OCI-LY7 (cell line): ENCODE results near the gene LRIG3. TPM values are rescaled to one million over a fixed set of nuclear protein-coding genes. Genes with fewer than 3 reads are reported as not detected.

Experiments
- BruUV-seq: library from RNA; stranded (reverse); fragments of 400-500 nt; replicated peaks from 2 replicates; lab custom pipeline; 2021; lab: Mats Ljungman, UMichigan
- CTCF ChIA-PET: fragments of 300-600 bp; sonication (Branson Sonifier 250); formaldehyde crosslinking; loops from one replicate; lab custom pipeline; 2022; ENCODE audit warnings: antibody characterized with exemption; ENCODE audit not compliant: unreplicated experiment; lab: Charles Lee
- POLR2A ChIA-PET: fragments of 300-600 bp; sonication (Branson Sonifier 250); formaldehyde crosslinking; loops from one replicate; lab custom pipeline; 2022; ENCODE audit warnings: antibody characterized with exemption; lab: Charles Lee
- DNase-seq: peaks from one replicate; pipeline ENCODE4 v3.0.0-alpha.2; 2015; ENCODE audit warnings: low spot score
- H2AFZ ChIP-seq: fragments of 200-600 bp; sonication (generic), shearing (Covaris generic); 2 replicates; pipeline ENCODE4 v1.6.1; 2014; ENCODE audit warnings: mild to moderate bottlenecking, antibody characterized with exemption, low read length, moderate library complexity
- H3K27ac ChIP-seq: fragments of 200-600 bp; sonication (generic); 2 replicates; pipeline ENCODE4 v1.5.1; 2014; ENCODE audit warnings: mixed run types, low read depth, mild to moderate bottlenecking, moderate library complexity, low read length, inconsistent platforms; ENCODE audit not compliant: poor library complexity, severe bottlenecking
- H3K36me3 ChIP-seq: fragments of 200-600 bp; sonication (generic); 2 replicates; pipeline ENCODE4 v1.6.1; 2014; ENCODE audit warnings: mild to moderate bottlenecking, antibody characterized with exemption, low read length, moderate library complexity, mixed read lengths; ENCODE audit not compliant: insufficient read depth
- H3K4me1 ChIP-seq: fragments of 200-600 bp; sonication (generic); 2 replicates; pipeline ENCODE4 v1.5.1; 2014; ENCODE audit warnings: mild to moderate bottlenecking, low read length; ENCODE audit not compliant: insufficient read depth, poor library complexity, severe bottlenecking
- H3K4me2 ChIP-seq: fragments of 200-600 bp; sonication (generic); 2 replicates; pipeline ENCODE4 v1.6.1; 2014; ENCODE audit warnings: mild to moderate bottlenecking, low read length
- H3K4me3 ChIP-seq: fragments of 200-600 bp; sonication (generic); 2 replicates; pipeline ENCODE4 v1.5.1; 2014; ENCODE audit warnings: mild to moderate bottlenecking, low read depth, low read length; ENCODE audit not compliant: poor library complexity, severe bottlenecking
- H3K79me2 ChIP-seq: fragments of 200-600 bp; sonication (generic); 2 replicates; pipeline ENCODE4 v1.6.1; 2016; ENCODE audit warnings: low read depth, mild to moderate bottlenecking, low read length, moderate library complexity, mixed read lengths; ENCODE audit not compliant: insufficient read depth
- H3K9me2 ChIP-seq: fragments of 200-600 bp; sonication (generic); 2 replicates; pipeline ENCODE4 v1.6.1; 2016; ENCODE audit warnings: mild to moderate bottlenecking, low read length, mixed read lengths; ENCODE audit not compliant: insufficient read depth
- H3K9me3 ChIP-seq: fragments of 200-600 bp; sonication (generic); 2 replicates; pipeline ENCODE4 v1.6.1; 2014; ENCODE audit warnings: mild to moderate bottlenecking, mixed run types, low read length, mixed read lengths
- H4K20me1 ChIP-seq: fragments of 200-600 bp; sonication (generic); 2 replicates; pipeline ENCODE4 v1.6.1; 2014; ENCODE audit warnings: mild to moderate bottlenecking, antibody characterized with exemption, low read length, moderate library complexity, mixed read lengths; ENCODE audit not compliant: insufficient read depth
- CTCF ChIP-seq: fragments of 200-600 bp; sonication (generic); conservative IDR thresholded peaks from 2 replicates; pipeline ENCODE4 v1.5.1; 2014; ENCODE audit warnings: mild to moderate bottlenecking, antibody characterized with exemption, low read length, moderate library complexity, mixed read lengths
- EZH2phosphoT487 ChIP-seq: fragments of 200-600 bp; sonication (generic); IDR thresholded peaks from 2 replicates; pipeline ENCODE4 v1.6.1; 2018; ENCODE audit warnings: low read depth, borderline replicate concordance, mild to moderate bottlenecking, mixed run types, antibody characterized with exemption, low read length, moderate library complexity, mixed read lengths
- intact Hi-C: fragments of 100-400 bp; cut with micrococcal nuclease; formaldehyde crosslinking; loops from one replicate; pipeline ENCODE4 v1.10.0; 2022; ENCODE audit not compliant: unreplicated experiment
- total RNA-seq, 2 experiments: library from RNA; depleted of rRNA in 1 of 2; stranded (reverse); fragments of >200 nt in 1 of 2; shearing (Covaris generic) in 1 of 2; gene quantifications; 2 replicates each; pipeline ENCODE4 v1.2.3, GENCODE V29; 2014 to 2022

Gene LRIG3
- total RNA-seq, 2 experiments from 2014 or later: not detected

DNA sequence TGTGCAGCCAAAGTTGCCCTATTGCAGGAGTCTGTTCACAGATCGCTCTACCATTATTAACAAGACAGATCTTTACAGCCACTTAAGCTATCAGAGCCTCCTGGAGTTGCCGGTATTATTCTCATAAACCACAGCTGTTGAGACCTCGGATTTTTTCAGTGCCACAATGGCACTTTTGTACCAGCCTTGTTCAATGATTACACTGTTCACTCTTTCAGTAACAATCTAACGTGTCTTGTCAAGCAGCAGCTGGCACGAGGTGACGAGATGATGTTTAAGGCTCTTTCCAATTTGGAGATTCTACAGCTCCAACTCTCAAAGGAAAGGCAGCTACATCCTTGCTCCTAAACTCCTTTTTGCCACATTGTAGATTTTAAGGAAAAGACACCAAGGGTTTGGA lies 30.7 kb downstream of the LRIG3 start:
- intact Hi-C loops: no loop called here
- H3K4me3 ChIP-seq: no peak overlapping the region
- H3K4me2 ChIP-seq: no peak overlapping the region
- TF ChIP-seq CTCF (no peak), EZH2phosphoT487 (no peak)
- H3K36me3 ChIP-seq: no peaks in the 10 kb centered on the region
- CTCF ChIA-PET: no interaction called here
- H4K20me1 ChIP-seq: no peaks in the 10 kb centered on the region
- DNase-seq: no peak
- POLR2A ChIA-PET: interaction anchor here (0.6 to 1.0 kb wide), 3 partner anchors 16 to 410 kb away, joined by 3 read pairs; no protein-coding TSS in a partner anchor
- no TSS peak for BruUV-seq
- H3K79me2 ChIP-seq: no peaks in the 10 kb centered on the region
- H3K9me2 ChIP-seq: no peaks in the 10 kb centered on the region
- H2AFZ ChIP-seq: no peak overlapping the region
- H3K27ac ChIP-seq: no peak overlapping the region
- H3K9me3 ChIP-seq: no peaks in the 10 kb centered on the region
- no peaks in the 10 kb centered on the region for H3K4me1 ChIP-seq

DNA sequence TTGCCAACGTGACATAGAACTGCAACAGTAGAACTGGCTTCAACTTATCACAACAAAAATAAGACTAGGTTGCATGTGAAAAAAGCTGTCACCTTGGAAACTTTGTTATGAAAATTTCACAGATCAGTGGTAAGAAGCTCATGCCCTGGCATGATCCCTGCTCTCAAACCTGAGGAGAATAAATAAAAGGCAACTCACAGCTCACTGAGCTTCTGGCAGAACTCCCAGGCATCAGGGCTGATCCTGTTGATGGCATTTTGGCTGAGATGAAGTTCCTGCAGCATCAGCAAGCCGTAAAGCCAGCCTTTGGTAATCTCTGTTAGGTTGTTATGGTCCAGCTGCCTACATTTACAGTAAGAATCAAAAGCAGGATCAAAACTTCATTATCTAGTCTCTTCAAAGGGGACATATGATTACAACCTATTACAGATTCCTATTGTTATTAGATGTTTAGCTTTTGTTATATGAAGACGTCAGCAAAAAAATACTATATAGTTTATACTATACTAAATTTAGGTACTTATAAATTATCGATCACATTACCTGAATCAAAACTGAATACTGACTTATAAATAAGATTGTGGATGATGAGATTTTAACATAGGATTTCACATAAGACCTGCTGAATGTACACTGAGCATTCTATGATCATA lies 32.0 kb downstream of the LRIG3 start:
- Histone ChIP-seq H3K4me3 (no peak overlapping the region), H3K4me1 (no peaks in the 10 kb centered on the region), H3K9me3 (no peaks in the 10 kb centered on the region), H3K9me2 (no peaks in the 10 kb centered on the region), H3K27ac (no peak overlapping the region), H4K20me1 (no peaks in the 10 kb centered on the region), H2AFZ (no peak overlapping the region), H3K36me3 (no peaks in the 10 kb centered on the region), H3K79me2 (no peaks in the 10 kb centered on the region), H3K4me2 (no peak overlapping the region)
- no TSS peak for BruUV-seq
- TF ChIP-seq EZH2phosphoT487 (no peak), CTCF (no peak)
- intact Hi-C loops: no loop called here
- DNase-seq: no peak
- CTCF ChIA-PET: no interaction called here
- POLR2A ChIA-PET: interaction anchor here (0.6 to 0.7 kb wide), 2 partner anchors 1037 to 1534 kb away, joined by 3 read pairs; no protein-coding TSS in a partner anchor

GRCh38 chr12:58887068-58887467 lies 33.2 kb downstream of the LRIG3 start:
- H3K4me2 ChIP-seq: no peak overlapping the region
- H3K79me2 ChIP-seq: no peaks in the 10 kb centered on the region
- POLR2A ChIA-PET: no interaction called here
- no peaks in the 10 kb centered on the region for H3K36me3 ChIP-seq
- H3K9me3 ChIP-seq: no peaks in the 10 kb centered on the region
- intact Hi-C loops: no loop called here
- DNase-seq: no peak
- no peak overlapping the region for H2AFZ ChIP-seq
- H3K4me1 ChIP-seq: no peaks in the 10 kb centered on the region
- CTCF ChIA-PET: no interaction called here
- no peak for TF ChIP-seq EZH2phosphoT487
- no peak for TF ChIP-seq CTCF
- H3K27ac ChIP-seq: no peak overlapping the region
- H3K9me2 ChIP-seq: no peaks in the 10 kb centered on the region
- H4K20me1 ChIP-seq: no peaks in the 10 kb centered on the region
- no peak overlapping the region for H3K4me3 ChIP-seq
- no TSS peak for BruUV-seq
